ENCODE data around the gene TBCEL.
"Not testable (repeated sequence)": the region's sequence is repeated elsewhere in the genome, so short reads cannot be mapped to it uniquely, and the experiment has no call there.

TBCEL gene

GRCh38 chr11:121029153-121029552 is 5.3 kb downstream of the TBCEL start:
- DNase-seq (ENCODE audit: low read depth), result no peak

GRCh38 chr11:121029813-121030445 is 6.0 kb downstream of the TBCEL start:
- no peak for DNase-seq (ENCODE audit: low read depth)

- no peak for DNase-seq (ENCODE audit: low read depth)
These were observed 7.3 kb downstream of the TBCEL start for GRCh38 chr11:121031167-121031566.

GRCh38 chr11:121031648-121032047 is 7.7 kb downstream of the TBCEL start:
- not testable (repeated sequence) for DNase-seq (ENCODE audit: low read depth)

- DNase-seq (ENCODE audit: low read depth), result no peak
These were observed 8.6 kb downstream of the TBCEL start for GRCh38 chr11:121032546-121032945.

- no peak for DNase-seq (ENCODE audit: low read depth)
These were observed 9.7 kb downstream of the TBCEL start for GRCh38 chr11:121033635-121034034.

GRCh38 chr11:121035169-121035755 is 11.4 kb downstream of the TBCEL start:
- DNase-seq (ENCODE audit: low read depth), result no peak

- no peak for DNase-seq (ENCODE audit: low read depth)
These were observed 11.9 kb downstream of the TBCEL start for GRCh38 chr11:121035780-121036179.

- DNase-seq (ENCODE audit: low read depth), result no peak
These were observed 13.1 kb downstream of the TBCEL start for GRCh38 chr11:121037016-121037415.

GRCh38 chr11:121038648-121039409 is 14.9 kb downstream of the TBCEL start:
- DNase-seq (ENCODE audit: low read depth), result no peak

GRCh38 chr11:121039971-121040613 is 16.2 kb downstream of the TBCEL start:
- DNase-seq (ENCODE audit: low read depth), result no peak

- DNase-seq (ENCODE audit: low read depth), result no peak
These were observed 16.7 kb downstream of the TBCEL start for GRCh38 chr11:121040614-121041002.

GRCh38 chr11:121041072-121041471 is 17.2 kb downstream of the TBCEL start:
- no peak for DNase-seq (ENCODE audit: low read depth)

- DNase-seq (ENCODE audit: low read depth), result no peak
These were observed 18.4 kb downstream of the TBCEL start for GRCh38 chr11:121042296-121042695.

- DNase-seq (ENCODE audit: low read depth), result no peak
These were observed 24.0 kb downstream of the TBCEL start for GRCh38 chr11:121047926-121048325.

GRCh38 chr11:121048464-121049233 is 24.7 kb downstream of the TBCEL start:
- no peak for DNase-seq (ENCODE audit: low read depth)

GRCh38 chr11:121053244-121053643 is 29.3 kb downstream of the TBCEL start:
- DNase-seq (ENCODE audit: low read depth), result no peak

- no peak for DNase-seq (ENCODE audit: low read depth)
These were observed 30.4 kb downstream of the TBCEL start for GRCh38 chr11:121054266-121054665.

- DNase-seq (ENCODE audit: low read depth), result no peak
These were observed 31.2 kb downstream of the TBCEL start for GRCh38 chr11:121055076-121055475.

- no peak for DNase-seq (ENCODE audit: low read depth)
These were observed 34.0 kb downstream of the TBCEL start for GRCh38 chr11:121057922-121058321.

GRCh38 chr11:121058941-121059340 is 35.0 kb downstream of the TBCEL start:
- no peak for DNase-seq (ENCODE audit: low read depth)

GRCh38 chr11:121059605-121060004 is 35.7 kb downstream of the TBCEL start:
- no peak for DNase-seq (ENCODE audit: low read depth)
